ENCODE data around the gene KDM3B.

DNA sequence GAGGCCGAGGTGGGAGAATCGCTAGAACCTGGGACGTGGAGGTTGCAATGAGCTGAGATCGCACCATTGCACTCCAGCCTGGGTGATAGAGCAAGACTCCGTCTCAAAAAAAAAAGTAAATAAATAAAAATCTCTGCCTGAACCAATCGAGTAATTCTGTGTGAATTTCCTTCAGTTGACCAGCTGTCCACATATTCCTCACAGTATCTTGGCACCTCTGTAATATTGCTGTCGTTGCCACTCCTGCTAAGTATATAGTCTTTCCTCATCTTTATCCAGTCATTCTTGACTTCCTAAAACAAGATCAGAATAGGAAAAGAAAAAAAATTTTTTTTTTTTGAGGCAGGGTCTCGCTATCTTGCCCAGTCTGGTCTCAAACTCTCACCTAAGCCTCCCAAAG lies 29.9 kb downstream of the KDM3B start:
- TF ChIP-seq CTCF (IDR thresholded peaks at IDR 0.05) (no peak), EP300 (IDR thresholded peaks at IDR 0.05) (no peak)

Data from suprapubic skin (tissue), 3 donors.